ENCODE measurements around the gene RALGPS1. TPM values are rescaled to one million over a fixed set of nuclear protein-coding genes. Genes with fewer than 3 reads are reported as not detected.

RALGPS1 gene
- total RNA-seq, 1 experiment from 2014 or later, result 18.6 TPM

GRCh38 chr9:127102788-127103187 lies 188.2 kb downstream of the RALGPS1 start:
- H4K5ac ChIP-seq (ENCODE audit: insufficient read length, low read depth, low read length), result no peak overlapping the region
- Mint-ChIP-seq H3K9me3 (no peaks in the 10 kb centered on the region; a peak in 1 of 5 replicates), H3K4me3 (no peak overlapping the region), H3K27me3 (ENCODE audit: low read depth) (no peaks in the 10 kb centered on the region), H3K4me1 (peaks cover 14 to 20% of the 10 kb centered on the region in 2 experiments), H3K36me3 (ENCODE audit: insufficient read depth in 1 of 3, low read depth in 3 of 3) (no peaks in the 10 kb centered on the region; a peak in 1 of 7 replicates), H3K27ac (no peak overlapping the region; a peak in 1 of 7 replicates)
- H3K23me2 ChIP-seq (ENCODE audit: insufficient read length, low read depth, low read length, poor library complexity, severe bottlenecking), result no peaks in the 10 kb centered on the region
- no peak overlapping the region for H2BK12ac ChIP-seq (ENCODE audit: insufficient read length, low read depth, low read length)
- H3T11ph ChIP-seq (ENCODE audit: low read length), result no peak overlapping the region
- no peak for TF ChIP-seq CTCF (conservative IDR thresholded peaks at IDR 0.05)
- H2AFZ ChIP-seq (ENCODE audit: low read length), result no peak overlapping the region
- H4K8ac ChIP-seq (replicated peaks; ENCODE audit: insufficient read length, low read depth, low read length), result no peak overlapping the region
- H3K27me3 ChIP-seq (ENCODE audit: insufficient read depth, low read length), result no peaks in the 10 kb centered on the region
- WGBS (ENCODE audit: extremely low coverage, insufficient read length, low lambda C conversion rate), result no CpG with 5 or more reads among the region's 2 CpGs
- DNase-seq, result no peak
- no peak overlapping the region for H3K4ac ChIP-seq (ENCODE audit: low read depth, low read length)
- H3K9ac ChIP-seq (ENCODE audit: extremely low read depth, insufficient read length, low read length), result no peak overlapping the region
- H3K18ac ChIP-seq (ENCODE audit: insufficient read length, low read depth, low read length), result no peak overlapping the region
- H2AK5ac ChIP-seq (ENCODE audit: insufficient read length, low read length), result no peak overlapping the region
- no peaks in the 10 kb centered on the region for H3K79me2 ChIP-seq (ENCODE audit: insufficient read depth, low read length)
- no peaks in the 10 kb centered on the region for H3K79me1 ChIP-seq (ENCODE audit: insufficient read depth, low read depth, low read length, poor library complexity, severe bottlenecking)
- H3K9me3 ChIP-seq (ENCODE audit: control insufficient read depth, low read depth, low read length), result no peaks in the 10 kb centered on the region
- H3K14ac ChIP-seq (ENCODE audit: insufficient read depth, low read length), result no peak overlapping the region
- H4K91ac ChIP-seq (ENCODE audit: insufficient read length, low read depth, low read length), result no peak overlapping the region
- H2BK5ac ChIP-seq (ENCODE audit: insufficient read length, low read length), result no peak overlapping the region
- H3K23ac ChIP-seq (ENCODE audit: insufficient read length, low read depth, low read length), result no peak overlapping the region
- no peak overlapping the region for H3K56ac ChIP-seq (ENCODE audit: insufficient read length, low read depth, low read length)
- no peak overlapping the region for H2BK120ac ChIP-seq (ENCODE audit: low read depth, low read length, poor library complexity, severe bottlenecking)
- H4K20me1 ChIP-seq (ENCODE audit: control insufficient read depth, insufficient read depth, insufficient read length), result no peaks in the 10 kb centered on the region
- no peak overlapping the region for H2BK15ac ChIP-seq (ENCODE audit: low read depth, low read length)
- no peaks in the 10 kb centered on the region for H3K4me1 ChIP-seq (ENCODE audit: insufficient read depth, low read length)
- no peak overlapping the region for H3K4me2 ChIP-seq (ENCODE audit: insufficient read depth, insufficient read length, low read length)
- H3K27ac ChIP-seq (ENCODE audit: insufficient read length, low read depth, low read length), result no peak overlapping the region
- no peak overlapping the region for H2BK20ac ChIP-seq (ENCODE audit: low read depth, low read length, poor library complexity, severe bottlenecking)

Measured in H9 (cell line).